ENCODE measurements around the gene IMMP2L.

IMMP2L gene

GRCh38 chr7:111030336-111030735, 532.0 kb downstream of the IMMP2L start:
- DNase-seq (ENCODE audit: low read depth in 2 of 2): no peak

DNA sequence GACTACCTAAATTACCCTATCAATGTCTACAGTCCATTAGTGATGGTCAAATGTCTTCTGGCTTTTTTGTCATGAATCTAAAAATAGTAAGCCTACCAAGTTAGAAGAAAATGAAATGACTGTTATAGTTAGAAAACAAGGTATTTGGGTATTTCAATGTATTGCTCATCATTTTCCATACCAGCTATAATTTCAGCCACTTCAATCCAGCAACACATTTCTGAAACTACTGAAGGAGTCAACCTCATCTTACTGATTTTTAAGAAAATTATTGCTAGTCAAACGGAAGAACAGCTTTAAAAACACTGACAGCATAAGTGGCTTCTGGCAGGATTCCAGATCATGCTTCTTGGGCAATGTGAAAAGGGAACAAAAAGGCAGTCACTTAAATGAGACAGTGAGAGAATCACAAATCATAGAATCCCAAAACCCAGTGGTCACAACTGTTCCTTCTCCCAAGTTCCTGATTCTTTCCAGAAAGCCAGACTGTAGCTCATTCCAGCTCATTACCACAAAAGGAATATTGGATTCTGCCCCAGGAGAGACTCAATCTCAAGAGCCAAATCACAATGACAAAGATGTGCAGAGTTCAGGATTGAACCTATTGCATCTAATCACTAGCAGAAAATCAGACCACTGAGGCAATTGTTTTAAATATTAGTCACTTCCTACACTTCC, 532.6 kb downstream of the IMMP2L start:
- peak; percentile 18 to 44 for DNase-seq (ENCODE audit: low read depth in 2 of 2)

DNA sequence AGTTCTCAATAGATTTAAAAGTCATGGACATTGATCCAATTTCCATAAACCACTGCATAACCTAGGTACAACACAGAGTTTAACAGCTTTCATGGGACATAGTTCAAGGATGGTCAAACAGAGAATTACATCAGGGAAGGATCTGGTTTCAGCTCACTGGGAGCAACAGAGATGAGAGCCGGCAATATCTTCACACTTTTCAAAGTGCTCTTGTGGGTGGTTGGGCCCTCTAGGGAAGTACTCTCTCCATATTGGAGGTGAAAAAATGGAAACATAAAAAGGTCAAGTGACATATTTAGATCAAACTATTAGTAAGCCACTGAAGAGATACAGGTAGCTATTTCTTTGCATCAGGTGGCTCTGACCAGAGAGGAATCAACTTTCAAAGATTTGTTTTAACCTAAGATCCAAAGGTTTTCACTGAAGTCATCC, 533.1 kb downstream of the IMMP2L start:
- no peak for DNase-seq (ENCODE audit: low read depth in 2 of 2)

DNA sequence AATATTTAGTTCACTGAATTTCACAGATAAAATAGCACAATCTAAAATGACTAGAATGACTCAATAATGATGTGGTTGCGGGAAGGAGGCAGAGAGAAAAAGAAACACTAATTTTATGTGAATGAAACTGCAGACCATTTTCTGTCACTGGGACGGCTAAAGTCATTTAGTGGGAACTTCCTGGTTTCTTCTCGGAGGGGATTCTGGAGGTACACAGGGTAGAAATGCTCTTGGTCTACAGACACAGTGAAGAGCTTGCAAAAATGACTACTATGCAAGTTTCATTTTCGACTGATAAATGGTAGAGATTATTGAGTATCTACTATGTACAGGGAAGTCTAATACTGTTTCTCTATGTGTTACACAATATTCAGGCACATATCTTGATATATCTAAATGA, 534.9 kb downstream of the IMMP2L start:
- no peak for DNase-seq (ENCODE audit: low read depth in 2 of 2)

GRCh38 chr7:111026806-111027205, 535.5 kb downstream of the IMMP2L start:
- no peak for DNase-seq (ENCODE audit: low read depth in 2 of 2)

- no peak for DNase-seq (ENCODE audit: low read depth in 2 of 2)
These were observed 535.9 kb downstream of the IMMP2L start for GRCh38 chr7:111026343-111026742.

- peak in 1 of 2 donors; percentile 13 for DNase-seq (ENCODE audit: low read depth in 2 of 2)
These were observed 537.3 kb downstream of the IMMP2L start for GRCh38 chr7:111025006-111025405.

- no peak for DNase-seq (ENCODE audit: low read depth in 2 of 2)
These were observed 543.1 kb downstream of the IMMP2L start for GRCh38 chr7:111018960-111019736.

GRCh38 chr7:111018447-111018846, 543.8 kb downstream of the IMMP2L start:
- no peak for DNase-seq (ENCODE audit: low read depth in 2 of 2)

- DNase-seq (ENCODE audit: low read depth in 2 of 2): no peak
These were observed 548.2 kb downstream of the IMMP2L start for GRCh38 chr7:111014079-111014478.

DNA sequence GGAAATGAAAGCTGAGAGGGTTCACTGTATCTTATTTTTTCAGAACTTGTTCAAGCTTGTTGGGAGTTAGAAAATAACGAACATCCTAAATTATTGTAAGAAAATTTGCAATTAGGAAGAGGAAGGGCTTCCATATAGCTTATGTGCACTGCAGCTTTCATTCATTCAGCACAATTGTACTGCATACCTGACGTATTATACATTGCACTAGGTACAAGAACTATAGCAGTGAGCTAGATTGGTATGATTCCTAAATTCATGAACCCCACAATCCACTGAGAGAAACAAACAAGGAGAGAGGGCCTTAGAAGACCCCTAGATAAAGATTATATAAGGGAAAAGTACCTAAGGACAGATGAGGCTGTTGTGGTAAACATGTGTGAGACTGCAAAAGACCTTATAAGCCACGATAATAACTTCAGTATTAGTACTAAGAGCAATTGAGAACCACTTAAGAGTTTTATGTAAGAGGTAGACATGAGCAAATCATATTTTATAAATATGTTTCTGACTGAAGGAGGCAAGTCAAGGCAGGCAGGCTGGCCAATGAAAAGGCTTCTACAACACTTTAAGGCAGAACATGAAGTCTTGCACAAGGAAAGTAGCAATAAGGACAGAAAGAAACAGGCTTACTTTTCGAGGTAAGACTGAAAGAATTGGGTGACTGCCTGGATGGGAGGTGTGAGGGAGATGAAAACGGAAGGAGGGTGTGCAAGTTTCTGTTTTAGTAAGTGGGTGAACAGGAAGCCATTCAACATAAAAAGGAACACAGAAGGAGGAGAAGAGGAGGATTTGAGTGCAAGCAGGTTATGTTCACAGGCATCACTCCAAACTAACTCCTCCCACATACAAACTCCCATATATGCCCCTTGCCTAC, 549.3 kb downstream of the IMMP2L start:
- peak; percentile 7 to 31 for DNase-seq (ENCODE audit: low read depth in 2 of 2)

DNA sequence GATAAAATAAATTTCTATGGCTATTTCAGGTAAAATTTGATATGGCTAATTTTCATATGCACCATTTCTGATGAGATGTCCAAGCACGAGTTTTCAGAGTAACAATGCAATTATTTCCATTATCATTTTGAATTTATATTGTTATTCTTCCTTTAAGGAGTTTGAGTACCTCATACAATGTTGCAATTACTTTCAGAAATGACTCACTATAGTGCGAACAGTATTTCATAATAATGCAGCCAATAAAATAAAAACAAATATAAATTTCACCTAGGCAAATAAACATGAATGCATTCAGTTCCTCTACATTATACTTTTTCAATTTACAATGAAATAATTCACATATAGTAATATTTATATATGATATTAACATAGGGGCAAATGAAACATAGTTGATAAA, 550.1 kb downstream of the IMMP2L start:
- DNase-seq (ENCODE audit: low read depth in 2 of 2): no peak

DNA sequence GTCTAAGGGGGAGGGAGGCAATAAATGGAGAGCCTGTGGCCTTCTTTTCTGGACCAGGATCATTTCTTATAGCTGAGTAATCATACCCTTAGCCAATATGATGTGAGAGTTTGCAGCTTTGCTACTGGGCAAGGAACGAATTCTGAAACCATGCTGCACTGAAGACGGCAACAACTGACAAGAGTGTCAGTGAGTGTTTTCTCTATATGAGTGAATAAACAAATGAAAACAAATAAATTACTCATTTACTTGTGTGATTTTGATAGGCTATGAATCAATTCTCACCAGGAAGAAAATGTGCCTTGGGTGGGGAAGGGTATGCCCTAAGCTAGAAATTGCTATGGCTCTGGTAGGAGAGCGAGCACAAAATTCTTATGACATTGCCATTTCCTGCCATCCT, 550.8 kb downstream of the IMMP2L start:
- DNase-seq (ENCODE audit: low read depth in 2 of 2): no peak

DNA sequence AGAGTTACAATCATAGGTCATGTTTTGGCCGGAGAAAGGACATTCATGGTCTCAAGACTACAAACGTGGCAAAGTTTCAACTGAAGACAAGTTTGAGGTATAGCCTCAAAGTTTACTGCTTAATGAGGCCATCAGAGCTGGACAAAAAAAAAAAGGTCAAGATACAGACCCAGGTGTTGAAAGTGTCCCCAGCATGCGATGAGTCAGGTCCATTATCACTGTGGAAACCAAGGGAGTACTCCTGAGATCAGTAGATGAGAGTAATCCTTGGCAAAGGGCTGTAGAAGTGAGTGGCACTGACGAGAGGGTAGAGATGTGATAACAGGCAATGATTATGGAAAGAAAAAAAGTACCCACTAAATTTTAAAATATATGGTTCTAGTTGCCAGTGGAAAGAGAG, 551.5 kb downstream of the IMMP2L start:
- DNase-seq (ENCODE audit: low read depth in 2 of 2): no peak

GRCh38 chr7:111009526-111010040, 552.7 kb downstream of the IMMP2L start:
- DNase-seq (ENCODE audit: low read depth in 2 of 2): no peak

DNA sequence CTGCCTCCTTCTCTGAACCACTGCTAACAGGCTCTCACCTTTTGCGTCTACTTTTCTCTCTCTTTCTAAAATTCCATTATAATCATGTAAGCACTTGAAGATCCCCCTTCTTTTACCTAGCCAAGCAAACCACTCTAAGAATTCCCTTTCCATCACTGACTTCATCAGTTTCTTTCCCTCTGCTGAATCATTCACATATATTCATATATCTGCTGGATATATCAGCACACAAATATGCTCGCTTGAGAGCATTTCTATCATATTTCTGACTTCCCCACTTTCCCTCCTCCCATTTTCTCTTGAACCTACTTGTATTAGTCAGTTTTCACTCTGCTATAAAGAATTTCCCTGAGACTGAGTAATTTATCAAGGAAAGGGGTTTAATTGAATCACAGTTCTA, 555.6 kb downstream of the IMMP2L start:
- no peak for DNase-seq (ENCODE audit: low read depth in 2 of 2)

GRCh38 chr7:111006040-111006439, 556.3 kb downstream of the IMMP2L start:
- no peak for DNase-seq (ENCODE audit: low read depth in 2 of 2)

DNA sequence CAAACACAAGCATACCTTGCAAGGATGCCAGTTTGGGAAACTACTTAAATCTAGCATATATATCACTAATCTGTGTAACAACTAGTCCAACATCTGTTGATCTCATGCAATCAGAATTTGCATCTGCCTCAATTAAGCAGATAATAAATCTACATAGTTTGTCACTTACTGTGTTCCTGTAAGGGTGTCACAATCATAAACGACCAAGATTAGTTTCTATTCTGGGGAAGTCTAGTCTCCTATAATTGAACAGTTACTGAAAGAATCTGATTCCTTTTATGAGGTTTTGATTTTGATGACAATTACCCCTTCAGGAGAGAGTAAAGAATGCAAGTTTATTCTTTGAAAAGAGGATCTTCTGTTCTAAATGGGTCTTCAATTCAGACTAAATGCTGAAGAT, 556.8 kb downstream of the IMMP2L start:
- no peak for DNase-seq (ENCODE audit: low read depth in 2 of 2)

DNA sequence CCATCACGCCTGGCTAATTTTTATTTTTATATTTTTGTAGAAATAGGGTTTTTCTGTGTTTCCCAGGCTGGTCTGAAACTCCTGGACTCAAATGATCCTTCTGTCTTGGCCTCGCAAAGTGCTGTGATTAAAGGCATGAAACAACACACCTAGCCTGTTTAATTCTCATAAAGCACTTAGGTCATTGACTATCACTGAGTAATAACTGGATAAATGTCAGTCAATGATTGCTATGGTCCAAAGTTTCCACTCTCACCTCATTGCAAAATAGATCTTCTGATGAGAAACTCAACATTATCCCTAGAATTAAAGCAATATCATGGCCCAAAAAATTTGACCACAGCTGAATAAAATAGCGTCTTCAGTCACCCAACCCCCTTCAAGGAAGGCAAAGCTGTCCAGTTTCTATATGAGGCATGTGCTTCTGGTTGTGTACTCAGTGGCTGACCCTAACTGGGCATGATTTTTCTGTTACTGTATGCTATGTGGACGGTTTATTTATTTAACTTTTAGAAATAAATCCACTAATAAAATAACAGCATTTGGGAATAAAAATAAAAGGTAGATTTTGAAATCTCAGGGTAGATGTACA, 557.9 kb downstream of the IMMP2L start:
- DNase-seq (ENCODE audit: low read depth in 2 of 2): no peak

DNA sequence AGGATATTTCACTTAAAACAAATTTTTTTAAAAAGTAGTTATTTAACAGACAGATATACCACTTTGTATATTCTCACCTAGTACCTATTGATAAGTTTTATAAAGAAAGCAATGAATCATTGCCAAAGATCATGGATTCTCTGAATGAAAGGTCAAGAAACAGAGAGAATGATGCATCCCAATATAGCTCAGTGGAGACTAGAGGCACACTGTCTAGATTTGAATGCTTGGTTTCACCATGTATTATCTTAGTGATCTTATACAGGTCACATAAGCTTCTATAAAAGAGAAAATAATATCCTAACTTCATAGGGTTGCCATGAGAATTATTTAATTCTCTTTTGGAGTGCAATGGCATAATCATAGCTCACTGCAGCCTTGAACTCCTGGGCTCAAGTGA, 558.4 kb downstream of the IMMP2L start:
- no peak for DNase-seq (ENCODE audit: low read depth in 2 of 2)

DNA sequence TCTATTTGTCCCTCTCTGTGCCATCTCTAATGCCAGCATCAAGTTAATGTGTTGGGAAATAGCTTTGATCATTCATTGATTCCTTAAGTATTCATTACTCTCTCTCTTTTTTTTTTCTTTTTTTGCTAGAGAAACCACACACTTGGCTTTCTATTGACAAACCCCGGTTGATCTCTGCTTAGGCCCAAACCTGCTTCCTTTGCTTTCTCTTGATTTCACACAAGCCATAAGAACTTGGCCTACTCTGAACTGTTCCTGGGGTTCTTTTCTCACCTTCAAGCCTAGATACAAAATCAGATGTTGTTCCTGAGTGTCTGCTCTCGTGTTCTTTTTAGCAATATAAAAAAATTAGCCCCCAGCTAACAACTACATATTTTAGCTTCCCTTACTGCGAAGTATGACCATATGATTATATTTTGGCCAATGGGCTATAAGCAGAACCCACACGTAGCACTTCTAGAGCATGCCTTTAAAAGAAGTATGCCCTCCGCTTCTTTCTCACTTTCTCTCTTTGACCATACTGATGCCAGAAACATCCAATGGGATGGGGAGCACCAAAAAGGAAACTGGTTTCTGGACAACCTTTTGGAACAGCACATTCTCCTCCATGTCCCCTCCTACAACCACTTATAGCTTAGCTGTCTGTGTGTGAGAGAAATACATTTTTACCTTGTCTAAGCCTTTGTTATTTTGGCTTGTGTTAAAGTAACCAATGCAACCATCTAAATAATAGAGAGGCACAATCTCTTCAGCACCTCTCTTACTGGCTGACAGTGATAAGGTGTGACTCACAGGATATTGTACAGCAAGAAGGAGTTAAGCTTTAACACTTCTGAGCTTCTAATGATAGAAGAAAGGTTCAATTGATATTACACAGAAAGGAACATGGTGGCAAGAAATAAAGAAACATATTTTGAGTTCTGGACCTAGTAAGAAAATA, 568.0 kb downstream of the IMMP2L start:
- DNase-seq (ENCODE audit: low read depth in 2 of 2): no peak

All from stimulated activated CD4-positive, alpha-beta T cell treated with anti-CD3 and anti-CD28 coated beads, Interleukin-15, amount 100 ng/mL, for 48 hours (primary cell).